K562 (cell line): ENCODE measurements around the gene RAB31. TPM values are rescaled to one million over a fixed set of nuclear protein-coding genes. Genes with fewer than 3 reads are reported as not detected.
A peak's percentile ranks its signal among the peaks of the same experiment; 100 is the strongest.

ENCODE experiments used
- ATAC-seq: fragments of 200-7000 bp; cut with Tn5 transposase; 3 replicates; pipeline ENCODE4 v1.9.1; 2020; ENCODE audit warnings: moderate library complexity
- BruUV-seq: library from RNA; stranded (reverse); fragments of 400-500 nt; replicated peaks from 2 replicates; lab custom pipeline; 2021; lab: Mats Ljungman, UMichigan
- CTCF ChIA-PET: fragments of 300-600 bp; formaldehyde crosslinking; extraction: SDS; loops from one replicate; lab custom pipeline; 2021; ENCODE audit warnings: low intra/inter-chr PET ratio; lab: Yijun Ruan, JAX
- POLR2A ChIA-PET: fragments of 300-600, 350-650 bp; sonication (Branson Sonifier 250); formaldehyde crosslinking; extraction: SDS; loops from one replicate; lab custom pipeline; 2021; ENCODE audit warnings: antibody characterized with exemption, inconsistent platforms; lab: Yijun Ruan, JAX
- DNase-seq, 4 experiments: peaks; one replicate each; pipeline versions ENCODE4 v3.0.0 to v3.0.0-alpha.2; 2011 to 2018; ENCODE audit warnings: low spot score in 3 of 4, mixed read lengths in 3 of 4; ENCODE audit errors: extremely low read depth in 1 of 4
- FAIRE-seq: peaks from 2 replicates; lab custom pipeline; 2011; peaks lifted over from hg19 to GRCh38; lab: Jason Lieb, UNC
- H2AFZ ChIP-seq: 2 replicates; pipeline ENCODE4 v1.6.0; 2011; ENCODE audit warnings: low read depth, low read length, control low read depth, inconsistent platforms
- H3K27ac ChIP-seq: fragments of 200-600 bp; 3 replicates; pipeline ENCODE4 v1.8.0; 2011; ENCODE audit warnings: low read depth, mild to moderate bottlenecking, control low read depth, inconsistent platforms, low read length, moderate library complexity, mixed read lengths; ENCODE audit errors: extremely low read depth
- H3K27me3 ChIP-seq, 2 experiments: fragments of 300-600 bp in 1 of 2; 2 replicates in 1 of 2; 3 replicates in 1 of 2; pipeline versions ENCODE4 v1.6.0 to v1.8.0; 2011; ENCODE audit warnings: inconsistent platforms in 2 of 2, low read length in 2 of 2, mild to moderate bottlenecking in 1 of 2, mixed read lengths in 1 of 2, moderate library complexity in 1 of 2; ENCODE audit not compliant: control insufficient read depth in 2 of 2, insufficient read depth in 2 of 2
- H3K36me3 ChIP-seq: fragments of 300-600 bp; 3 replicates; pipeline ENCODE4 v1.8.0; 2011; ENCODE audit warnings: mild to moderate bottlenecking, low read length, inconsistent platforms; ENCODE audit not compliant: control insufficient read depth, insufficient read depth
- H3K4me1 ChIP-seq, 2 experiments: fragments of 200-600 bp in 1 of 2; replicated peaks in 1 of 2; 2 replicates in 1 of 2; 3 replicates in 1 of 2; pipeline versions ENCODE4 v1.5.1 to v1.8.0; 2011; ENCODE audit warnings: inconsistent platforms in 2 of 2, low read length in 2 of 2, mild to moderate bottlenecking in 1 of 2, mixed read lengths in 1 of 2, moderate library complexity in 1 of 2; ENCODE audit not compliant: control insufficient read depth in 2 of 2, insufficient read depth in 2 of 2
- H3K4me2 ChIP-seq: 2 replicates; pipeline ENCODE4 v1.6.1; 2011; ENCODE audit warnings: low read length, control low read depth, inconsistent platforms, mixed read lengths; ENCODE audit not compliant: insufficient read depth
- H3K4me3 ChIP-seq: fragments of 200-600 bp; sonication (generic), shearing (Covaris generic); 2 replicates; pipeline ENCODE4 v1.5.1; 2016; ENCODE audit warnings: control low read depth, inconsistent platforms
- H3K79me2 ChIP-seq: fragments of 200-600 bp; 3 replicates; pipeline ENCODE4 v1.8.0; 2011; ENCODE audit warnings: low read length, inconsistent platforms; ENCODE audit not compliant: control insufficient read depth, insufficient read depth
- H3K9ac ChIP-seq, 2 experiments: 2 replicates each; pipeline versions ENCODE4 v1.6.0 to v1.6.1; 2011; ENCODE audit warnings: low read depth in 2 of 2, low read length in 2 of 2, control low read depth in 1 of 2, inconsistent platforms in 1 of 2, mild to moderate bottlenecking in 1 of 2, mixed read lengths in 1 of 2; ENCODE audit not compliant: insufficient read depth in 1 of 2
- H3K9me1 ChIP-seq: one replicate; pipeline ENCODE4 v1.6.0; 2011; ENCODE audit warnings: inconsistent platforms, mild to moderate bottlenecking, low read length, moderate library complexity; ENCODE audit not compliant: control insufficient read depth, insufficient read depth
- H3K9me3 ChIP-seq: replicated peaks from 2 replicates; pipeline ENCODE4 v1.5.1; 2011; ENCODE audit warnings: low read depth, low read length, inconsistent platforms; ENCODE audit not compliant: control insufficient read depth, insufficient read depth
- H4K20me1 ChIP-seq: replicated peaks from 2 replicates; pipeline ENCODE4 v1.6.1; 2011; ENCODE audit warnings: low read length, inconsistent platforms, mixed read lengths; ENCODE audit not compliant: control insufficient read depth, insufficient read depth
- ADNP ChIP-seq: fragments of 200-800 bp; sonication (Bioruptor generic); IDR thresholded peaks from 2 replicates; pipeline ENCODE4 v1.6.1; 2016; ENCODE audit warnings: missing genetic modification characterization, missing compliant biosample characterization
- BHLHE40 ChIP-seq: IDR thresholded peaks from 2 replicates; pipeline ENCODE4 v1.6.1; 2011; ENCODE audit warnings: low read length, improper control_type of control experiment
- CCNT2 ChIP-seq: IDR thresholded peaks from 2 replicates; pipeline ENCODE4 v1.6.1; 2011; ENCODE audit warnings: borderline replicate concordance, low read depth, mild to moderate bottlenecking, moderate library complexity, mixed read lengths, low read length; ENCODE audit not compliant: insufficient read length; ENCODE audit errors: extremely low read depth
- EGR1 ChIP-seq: fragments of 450-650 bp; conservative IDR thresholded peaks from 2 replicates; pipeline ENCODE4 v1.6.1; 2017; ENCODE audit warnings: mild to moderate bottlenecking
- FOSL1 ChIP-seq: fragments of 200-800 bp; sonication (Bioruptor generic); conservative IDR thresholded peaks from 2 replicates; pipeline ENCODE4 v1.6.1; 2016; ENCODE audit warnings: missing genetic modification characterization, missing compliant biosample characterization
- MAFG ChIP-seq: fragments of 450-650 bp; conservative IDR thresholded peaks from 2 replicates; pipeline ENCODE4 v1.6.1; 2016; ENCODE audit warnings: missing genetic modification characterization, missing compliant biosample characterization
- MNT ChIP-seq, 2 experiments: fragments of 450-650 bp; conservative IDR thresholded peaks; 2 replicates each; pipeline ENCODE4 v1.6.1; 2017; ENCODE audit warnings: mild to moderate bottlenecking in 2 of 2, moderate library complexity in 2 of 2
- NFE2 ChIP-seq: IDR thresholded peaks from 2 replicates; pipeline ENCODE4 v1.6.1; 2014; ENCODE audit warnings: antibody characterized with exemption, low read depth
- STAT5B ChIP-seq: fragments of 250-450 bp; sonication (Bioruptor Pico); IDR thresholded peaks from 2 replicates; pipeline ENCODE4 v1.8.0; 2021; ENCODE audit warnings: mild to moderate bottlenecking, inconsistent platforms
- ZNF644 ChIP-seq: fragments of 200-800 bp; sonication (Bioruptor generic); IDR thresholded peaks from 2 replicates; pipeline ENCODE4 v1.6.1; 2016; ENCODE audit warnings: low read depth, missing genetic modification characterization, missing compliant biosample characterization
- WGBS: fragments of 100-300 bp; shearing (Covaris generic); methylation state at CpG from one replicate; pipeline ENCODE4 v1.1.6; 2016; ENCODE audit warnings: low coverage, mixed read lengths; ENCODE audit not compliant: insufficient coverage; ENCODE audit errors: missing lambda C conversion rate; 5-methylcytosine and 5-hydroxymethylcytosine counted together
- in situ Hi-C: fragments of 300-500 bp; cut with MboI; formaldehyde crosslinking; loops from 4 replicates; pipeline ENCODE4 v1.15.0; 2018; ENCODE audit warnings: inconsistent platforms, mixed read lengths
- intact Hi-C: fragments of 100-400 bp; cut with micrococcal nuclease; formaldehyde crosslinking; loops from 2 replicates; pipeline ENCODE4 v1.14.2; 2022
- polyA plus RNA-seq, 8 experiments: library from polyadenylated mRNA; depleted of rRNA in 4 of 8; stranded (reverse) in 5 of 8; unstranded in 3 of 8; fragments of >200 nt; fragmentation: Nextera tagmentation in 2 of 8; fragmentation: Illumina TruSeq in 1 of 8; extraction: Ambion mirVana in 2 of 8; extraction: Trizol in 1 of 8; gene quantifications; 2 replicates each; pipeline versions ENCODE4 v1.2.1 to v1.2.3, GENCODE V29; 2011 to 2014; ENCODE audit warnings: inconsistent platforms in 1 of 8, missing spikeins in 1 of 8
- total RNA-seq, 7 experiments: library from RNA; depleted of rRNA in 6 of 7; stranded (reverse); fragments of >200 nt in 6 of 7; fragmentation: Illumina TruSeq in 2 of 7; extraction: Trizol in 2 of 7; gene quantifications; 2 replicates each; pipeline versions ENCODE4 v1.2.1 to v1.2.3, GENCODE V29; 2011 to 2021; ENCODE audit warnings: low replicate concordance in 1 of 7

RAB31 gene
- total and polyA plus RNA-seq, 9 of the 15 experiments (the other 6 are each of a cell fraction or from before 2014, with no cell fraction given), result 20.7 to 70.4 (median 41.3) TPM

GRCh38 chr18:9737006-9737405 is 28.9 kb downstream of the RAB31 start:
- peaks cover 12% of the 10 kb centered on the region; the same call in 1 of the 3 replicates for H3K79me2 ChIP-seq
- WGBS, result 33% methylated on average over 4 of the region's 4 CpGs
- no peaks in the 10 kb centered on the region for H4K20me1 ChIP-seq
- ATAC-seq (no peak), FAIRE-seq (no peak), DNase-seq (no peak)
- TF ChIP-seq FOSL1 (0 out of 2 replicates have a peak, but pooled peaks have one; percentile 12), MAFG (tag) (peak; percentile 55; the same call in 1 of the 2 replicates), NFE2 (peak; percentile 41; the same call in 1 of the 2 replicates), EGR1 (peak; percentile 42; the same call in 1 of the 2 replicates), ADNP (tag) (0 out of 2 replicates have a peak, but pooled peaks have one; percentile 20), STAT5B (no peak), MNT (conservative IDR thresholded peaks at IDR 0.05) (peak in 1 of 2 experiments; percentile 31; a peak in 1 of 4 replicates), BHLHE40 (peak; percentile 53; the same call in 1 of the 2 replicates), ZNF644 (tag) (0 out of 2 replicates have a peak, but pooled peaks have one; percentile 26), CCNT2 (no peak)
- in situ Hi-C loops (no loop called here), intact Hi-C loops (no loop called here)
- CTCF ChIA-PET, result no interaction called here
- no peaks in the 10 kb centered on the region for H3K9me1 ChIP-seq
- peaks cover 17% of the 10 kb centered on the region; the same call in 2 of the 3 replicates for H3K36me3 ChIP-seq
- no peak overlapping the region; the same call in 1 of the 2 replicates for H3K4me2 ChIP-seq
- H3K9me3 ChIP-seq, result no peaks in the 10 kb centered on the region
- H3K9ac ChIP-seq, result no peak overlapping the region
- H3K27me3 ChIP-seq, result no peaks in the 10 kb centered on the region
- no TSS peak for BruUV-seq
- no peak overlapping the region for H2AFZ ChIP-seq
- H3K4me1 ChIP-seq, result peaks cover 10 to 24% of the 10 kb centered on the region in 2 experiments
- POLR2A ChIA-PET, result no interaction called here
- H3K4me3 ChIP-seq, result no peak overlapping the region
- H3K27ac ChIP-seq, result no peak overlapping the region
